Fibroblast of lung (primary cell): Measurements from ENCODE around the gene OR2F2.

Source experiments
- CTCF ChIP-seq, 2 donors: IDR thresholded peaks in 1 of 2; conservative IDR thresholded peaks in 1 of 2; 1 replicate in 1 of 2; 2 replicates in 1 of 2; pipeline ENCODE4 v1.5.1; 2011 to 2012; ENCODE audit warnings: low read length in 2 of 2, control low read depth in 1 of 2, inconsistent platforms in 1 of 2, low read depth in 1 of 2, mild to moderate bottlenecking in 1 of 2
- EZH2 ChIP-seq: IDR thresholded peaks from 2 replicates; pipeline ENCODE4 v1.5.1; 2012; ENCODE audit warnings: low read length, control low read depth, mild to moderate bottlenecking; ENCODE audit errors: missing control alignments

- TF ChIP-seq CTCF (conservative IDR thresholded peaks at IDR 0.05 in 1 of 2, IDR thresholded peaks at IDR 0.05 in 1 of 2; ENCODE audit: low read depth in 1 of 2, low read length in 2 of 2) (no peak), EZH2 (no peak)
These were observed 28.1 kb upstream of the OR2F2 start for GRCh38 chr7:143906895-143907294.
